ENCODE data around the gene EIF4E1B. TPM values are rescaled to one million over a fixed set of nuclear protein-coding genes. Genes with fewer than 3 reads are reported as not detected.

The EIF4E1B gene
- total RNA-seq, 1 donor from 2014 or later = not detected

- Mint-ChIP-seq H3K27ac (no peak overlapping the region), H3K9me3 (no peaks in the 10 kb centered on the region), H3K36me3 (no peaks in the 10 kb centered on the region), H3K27me3 (peaks cover 39% of the 10 kb centered on the region), H3K4me3 (peak overlapping the region; percentile 93), H3K4me1 (ENCODE audit: unreplicated experiment) (peaks cover 8% of the 10 kb centered on the region)
- DNase-seq (ENCODE audit: extremely low spot score, unreplicated experiment) = no peak
- TF ChIP-seq CTCF (conservative IDR thresholded peaks at IDR 0.05) = no peak
These were observed 21.3 kb upstream of the EIF4E1B start for GRCh38 chr5:176608937-176609723.

DNA sequence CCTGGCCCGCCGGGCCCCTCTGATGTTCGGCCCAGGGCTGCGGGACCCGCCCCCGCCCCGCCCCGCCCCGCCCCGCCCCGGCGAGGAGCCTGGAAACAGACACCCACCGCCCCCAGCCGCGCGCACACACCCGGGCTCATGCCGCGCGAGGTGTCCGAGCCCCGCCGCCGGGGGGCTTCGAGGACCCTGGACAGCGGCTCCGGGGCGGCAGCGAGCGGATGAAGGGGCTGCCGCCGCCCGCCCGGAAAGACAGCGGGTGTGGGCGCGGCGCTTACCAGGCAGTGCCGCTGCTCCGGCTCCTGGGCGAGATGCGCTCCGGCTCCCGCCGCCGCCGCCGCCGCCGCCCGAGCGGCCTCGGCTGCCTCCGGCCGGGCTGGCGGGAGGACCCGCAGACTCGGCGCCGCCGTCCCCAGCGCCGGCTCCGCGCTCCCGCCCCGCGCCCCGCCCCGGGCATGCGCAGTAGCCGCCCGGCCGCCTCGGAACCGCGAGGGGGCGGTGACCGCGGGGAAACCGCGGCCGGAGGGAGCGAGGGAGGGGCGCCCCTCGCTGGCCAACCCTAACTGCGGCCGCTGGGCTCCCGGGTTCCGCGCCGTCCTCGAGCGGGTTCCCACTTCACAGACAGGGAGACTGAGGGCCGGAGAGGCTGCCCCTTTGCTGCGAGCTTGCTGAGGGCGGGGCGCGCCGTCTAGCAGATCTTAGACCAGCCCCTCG, 20.6 kb upstream of the EIF4E1B start, which contains the start of gene GPRIN1:
GPRIN1 (minus strand) TSS at position 433 of the 711 bp plus-strand sequence. CDS start 10,322 bp downstream, outside the sequence.
- H3K36me3 Mint-ChIP-seq = no peaks in the 10 kb centered on the region
- H3K27ac Mint-ChIP-seq = no peak within 1 kb of the TSS
- DNase-seq (ENCODE audit: extremely low spot score, unreplicated experiment) = peak; percentile 82
- peak within 1 kb of the TSS; percentile 93 for H3K4me3 Mint-ChIP-seq
- H3K9me3 Mint-ChIP-seq = no peaks in the 10 kb centered on the region
- peaks cover 45% of the 10 kb centered on the region for H3K27me3 Mint-ChIP-seq
- peaks cover 7% of the 10 kb centered on the region for H3K4me1 Mint-ChIP-seq (ENCODE audit: unreplicated experiment)
- TF ChIP-seq CTCF (conservative IDR thresholded peaks at IDR 0.05) = peak; percentile 49

DNA sequence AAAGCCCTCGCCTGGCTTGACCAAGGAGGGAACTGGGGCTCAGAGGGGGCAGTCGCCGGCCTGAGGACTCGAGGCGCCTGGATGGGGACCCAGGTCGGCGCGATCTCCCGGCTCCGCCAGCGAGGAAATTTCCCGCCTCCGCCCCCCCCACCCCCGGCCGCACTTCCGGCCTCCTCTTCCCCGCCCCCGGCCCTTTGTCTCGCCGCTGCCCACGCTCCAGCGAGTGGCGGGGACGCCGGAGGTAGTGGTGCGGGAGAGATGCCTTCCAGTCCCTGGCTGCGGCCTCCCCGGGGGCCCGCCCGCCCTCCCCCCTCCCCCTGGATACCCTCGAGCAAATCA, 20.1 kb upstream of the EIF4E1B start:
- Mint-ChIP-seq H3K4me1 (ENCODE audit: unreplicated experiment) (peaks cover 7% of the 10 kb centered on the region), H3K36me3 (no peaks in the 10 kb centered on the region), H3K4me3 (peak overlapping the region; percentile 77), H3K9me3 (no peaks in the 10 kb centered on the region), H3K27me3 (peaks cover 49% of the 10 kb centered on the region), H3K27ac (no peak overlapping the region)
- DNase-seq (ENCODE audit: extremely low spot score, unreplicated experiment) = no peak
- peak; percentile 7 for TF ChIP-seq CTCF (conservative IDR thresholded peaks at IDR 0.05)

- peaks cover 7% of the 10 kb centered on the region for H3K4me1 Mint-ChIP-seq (ENCODE audit: unreplicated experiment)
- DNase-seq (ENCODE audit: extremely low spot score, unreplicated experiment) = peak; percentile 83
- no peaks in the 10 kb centered on the region for H3K9me3 Mint-ChIP-seq
- H3K27me3 Mint-ChIP-seq = peaks cover 59% of the 10 kb centered on the region
- TF ChIP-seq CTCF (conservative IDR thresholded peaks at IDR 0.05) = no peak
- H3K4me3 Mint-ChIP-seq = peak overlapping the region; percentile 14
- H3K36me3 Mint-ChIP-seq = no peaks in the 10 kb centered on the region
- H3K27ac Mint-ChIP-seq = no peak overlapping the region
These were observed 19.0 kb upstream of the EIF4E1B start for GRCh38 chr5:176611435-176611834.

GRCh38 chr5:176612008-176612407, 18.5 kb upstream of the EIF4E1B start:
- H3K36me3 Mint-ChIP-seq = no peaks in the 10 kb centered on the region
- H3K27me3 Mint-ChIP-seq = peaks cover 65% of the 10 kb centered on the region
- DNase-seq (ENCODE audit: extremely low spot score, unreplicated experiment) = no peak
- no peak for TF ChIP-seq CTCF (conservative IDR thresholded peaks at IDR 0.05)
- H3K4me3 Mint-ChIP-seq = peak overlapping the region; percentile 35
- peaks cover 7% of the 10 kb centered on the region for H3K4me1 Mint-ChIP-seq (ENCODE audit: unreplicated experiment)
- no peaks in the 10 kb centered on the region for H3K9me3 Mint-ChIP-seq
- H3K27ac Mint-ChIP-seq = no peak overlapping the region
